ENCODE data around the gene RNPEP.
"Not testable (repeated sequence)": the region's sequence is repeated elsewhere in the genome, so short reads cannot be mapped to it uniquely, and the experiment has no call there.

RNPEP gene

GRCh38 chr1:201962382-201962781, 20.1 kb upstream of the RNPEP start:
- not testable (repeated sequence) for DNase-seq (ENCODE audit: low read depth)

- no peak for DNase-seq (ENCODE audit: low read depth)
Observed at GRCh38 chr1:201964261-201964660, 18.2 kb upstream of the RNPEP start.

- no peak for DNase-seq (ENCODE audit: low read depth)
Observed at GRCh38 chr1:201966171-201966570, 16.3 kb upstream of the RNPEP start.

- DNase-seq (ENCODE audit: low read depth) = no peak
Observed at GRCh38 chr1:201968202-201968925, 14.1 kb upstream of the RNPEP start.

GRCh38 chr1:201970334-201971159, 11.9 kb upstream of the RNPEP start:
- DNase-seq (ENCODE audit: low read depth) = no peak

GRCh38 chr1:201982082-201982622, 296 bp upstream of the RNPEP start:
- DNase-seq (ENCODE audit: low read depth) = peak; percentile 51

GRCh38 chr1:201983380-201983805, 945 bp downstream of the RNPEP start:
- no peak for DNase-seq (ENCODE audit: low read depth)

GRCh38 chr1:201984446-201984845, 2.0 kb downstream of the RNPEP start:
- DNase-seq (ENCODE audit: low read depth) = no peak

- no peak for DNase-seq (ENCODE audit: low read depth)
Observed at GRCh38 chr1:201985355-201985754, 2.9 kb downstream of the RNPEP start.

- no peak for DNase-seq (ENCODE audit: low read depth)
Observed at GRCh38 chr1:201988601-201989000, 6.2 kb downstream of the RNPEP start.

- DNase-seq (ENCODE audit: low read depth) = no peak
Observed at GRCh38 chr1:201989354-201990128, 7.1 kb downstream of the RNPEP start.

GRCh38 chr1:201990427-201990826, 8.0 kb downstream of the RNPEP start:
- no peak for DNase-seq (ENCODE audit: low read depth)

GRCh38 chr1:201999625-202000238, 17.3 kb downstream of the RNPEP start:
- DNase-seq (ENCODE audit: low read depth) = no peak

GRCh38 chr1:202002507-202002906, 20.1 kb downstream of the RNPEP start:
- no peak for DNase-seq (ENCODE audit: low read depth)

- no peak for DNase-seq (ENCODE audit: low read depth)
Observed at GRCh38 chr1:202004711-202005110, 22.3 kb downstream of the RNPEP start.

- no peak for DNase-seq (ENCODE audit: low read depth)
Observed at GRCh38 chr1:202005958-202006357, 23.5 kb downstream of the RNPEP start.

GRCh38 chr1:202007304-202007703, 24.9 kb downstream of the RNPEP start:
- no peak for DNase-seq (ENCODE audit: low read depth)

- DNase-seq (ENCODE audit: low read depth) = no peak
Observed at GRCh38 chr1:202007805-202008489, 25.5 kb downstream of the RNPEP start.

GRCh38 chr1:202009326-202010179, 27.1 kb downstream of the RNPEP start:
- DNase-seq (ENCODE audit: low read depth) = peak; percentile 26

Measured in stimulated activated CD8-positive, alpha-beta memory T cell treated with anti-CD3 and anti-CD28 coated beads, Interleukin-7, amount 100 ng/mL, for 24 hours (primary cell).